GM12864 (cell line): ENCODE data around the gene STX1B.

Experiments
- DNase-seq: peaks from one replicate; pipeline ENCODE4 v3.0.0-alpha.2; 2011; ENCODE audit warnings: low read depth
- H3K4me3 ChIP-seq: 2 replicates; pipeline ENCODE4 v1.5.1; 2011; ENCODE audit warnings: mild to moderate bottlenecking, low read depth, low read length, control low read depth
- TF ChIP-seq, protein P1 (sequence below): IDR thresholded peaks from 2 replicates; pipeline ENCODE4 v1.5.1; 2011; ENCODE audit warnings: low read depth, mild to moderate bottlenecking, moderate library complexity, low read length, control low read depth, inconsistent platforms; ENCODE audit errors: missing control alignments

The STX1B gene

DNA sequence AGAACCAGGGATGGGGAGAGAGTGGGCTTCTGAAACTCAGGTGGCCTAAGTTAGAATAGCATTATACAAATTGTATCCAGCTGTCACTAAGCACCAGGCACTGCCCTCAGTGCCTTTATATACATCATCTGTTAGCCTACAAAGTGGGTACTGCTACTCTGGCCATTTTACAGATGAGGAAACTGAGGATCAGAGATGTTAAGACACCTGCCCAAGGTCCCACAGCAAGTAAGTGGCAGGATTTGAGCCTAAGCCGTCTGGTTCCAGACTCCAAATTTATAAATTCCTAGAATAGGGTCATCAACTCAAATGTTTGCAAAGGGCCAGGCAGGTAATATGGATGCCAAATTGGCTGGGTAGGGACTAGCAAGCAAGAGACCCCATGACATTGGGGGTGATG, 59.2 kb downstream of the STX1B start:
- H3K4me3 ChIP-seq, result no peak overlapping the region
- no peak for DNase-seq
- TF ChIP-seq, protein P1, sequence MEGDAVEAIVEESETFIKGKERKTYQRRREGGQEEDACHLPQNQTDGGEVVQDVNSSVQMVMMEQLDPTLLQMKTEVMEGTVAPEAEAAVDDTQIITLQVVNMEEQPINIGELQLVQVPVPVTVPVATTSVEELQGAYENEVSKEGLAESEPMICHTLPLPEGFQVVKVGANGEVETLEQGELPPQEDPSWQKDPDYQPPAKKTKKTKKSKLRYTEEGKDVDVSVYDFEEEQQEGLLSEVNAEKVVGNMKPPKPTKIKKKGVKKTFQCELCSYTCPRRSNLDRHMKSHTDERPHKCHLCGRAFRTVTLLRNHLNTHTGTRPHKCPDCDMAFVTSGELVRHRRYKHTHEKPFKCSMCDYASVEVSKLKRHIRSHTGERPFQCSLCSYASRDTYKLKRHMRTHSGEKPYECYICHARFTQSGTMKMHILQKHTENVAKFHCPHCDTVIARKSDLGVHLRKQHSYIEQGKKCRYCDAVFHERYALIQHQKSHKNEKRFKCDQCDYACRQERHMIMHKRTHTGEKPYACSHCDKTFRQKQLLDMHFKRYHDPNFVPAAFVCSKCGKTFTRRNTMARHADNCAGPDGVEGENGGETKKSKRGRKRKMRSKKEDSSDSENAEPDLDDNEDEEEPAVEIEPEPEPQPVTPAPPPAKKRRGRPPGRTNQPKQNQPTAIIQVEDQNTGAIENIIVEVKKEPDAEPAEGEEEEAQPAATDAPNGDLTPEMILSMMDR, result no peak

DNA sequence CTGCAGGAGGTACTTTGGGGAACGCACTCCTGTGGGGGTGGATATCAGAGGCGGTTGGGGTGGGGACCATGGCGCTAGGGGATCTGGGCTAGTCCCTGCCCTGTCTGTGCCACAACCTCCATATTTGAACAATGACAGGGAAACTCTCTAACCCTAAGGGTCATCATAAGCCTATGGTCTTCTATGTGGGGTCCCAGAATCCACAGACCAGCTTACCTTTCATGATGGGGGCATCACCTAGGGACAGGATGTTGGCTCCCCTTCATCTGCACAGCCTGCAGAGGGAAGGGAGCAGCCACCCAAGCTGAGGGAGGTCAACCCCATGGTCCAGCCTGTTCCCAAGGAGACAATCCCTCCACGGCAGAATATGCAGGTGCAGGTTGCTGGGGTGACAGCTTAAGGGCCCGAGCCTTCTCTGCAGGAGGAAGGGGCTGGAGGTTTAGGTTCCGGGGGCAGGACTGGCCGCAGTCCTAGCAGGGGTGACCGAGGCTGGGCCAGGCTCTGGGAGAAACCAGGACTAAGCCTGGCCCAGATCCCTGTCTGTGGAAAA, 59.8 kb downstream of the STX1B start:
- H3K4me3 ChIP-seq, result peak overlapping the region; percentile 84
- DNase-seq, result no peak
- TF ChIP-seq, protein P1, result no peak

DNA sequence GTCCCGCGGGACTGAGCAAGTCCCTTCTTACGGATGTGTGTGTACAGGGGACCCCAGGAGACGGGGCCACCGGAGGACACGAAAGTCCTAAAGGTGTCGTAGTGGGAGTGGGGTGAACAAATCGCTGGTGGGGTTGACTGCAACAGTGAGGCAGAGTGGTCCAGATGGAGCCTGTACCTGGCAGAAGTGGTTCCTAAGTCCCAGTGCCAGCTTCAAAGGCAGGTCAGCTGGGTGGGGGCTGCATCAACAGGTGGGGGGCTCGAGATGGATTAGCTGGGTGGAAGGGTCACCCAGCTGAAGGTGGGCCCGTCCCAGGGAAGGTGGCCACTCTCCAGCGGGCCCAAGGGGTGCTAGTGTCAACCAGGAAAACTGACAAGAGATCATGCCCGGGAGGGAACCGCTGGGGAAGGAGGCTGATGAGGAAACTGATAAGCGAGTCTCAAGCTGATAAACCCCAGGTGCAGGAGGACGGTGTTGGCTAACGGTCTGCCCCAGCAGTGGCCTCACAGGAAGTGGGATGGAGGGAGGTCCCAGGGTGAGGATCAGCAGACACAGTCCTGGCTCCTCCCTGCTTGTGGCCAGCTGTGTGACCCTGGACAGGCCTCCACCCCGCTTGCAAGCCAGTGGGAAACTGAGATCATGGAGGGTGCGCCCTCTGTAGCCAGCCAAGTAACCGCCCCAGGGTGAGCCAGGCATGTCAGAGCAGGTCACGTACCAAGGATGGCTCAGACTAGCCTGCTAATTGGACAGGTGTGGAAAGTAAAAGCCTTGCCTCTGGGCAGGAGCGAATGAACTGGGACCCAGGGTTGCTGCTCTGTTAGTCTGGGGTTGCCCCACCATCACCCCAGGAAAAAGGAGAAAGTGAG, 60.6 kb downstream of the STX1B start:
- TF ChIP-seq, protein P1, result peak; percentile 45
- peak overlapping the region; percentile 84 for H3K4me3 ChIP-seq
- no peak for DNase-seq

DNA sequence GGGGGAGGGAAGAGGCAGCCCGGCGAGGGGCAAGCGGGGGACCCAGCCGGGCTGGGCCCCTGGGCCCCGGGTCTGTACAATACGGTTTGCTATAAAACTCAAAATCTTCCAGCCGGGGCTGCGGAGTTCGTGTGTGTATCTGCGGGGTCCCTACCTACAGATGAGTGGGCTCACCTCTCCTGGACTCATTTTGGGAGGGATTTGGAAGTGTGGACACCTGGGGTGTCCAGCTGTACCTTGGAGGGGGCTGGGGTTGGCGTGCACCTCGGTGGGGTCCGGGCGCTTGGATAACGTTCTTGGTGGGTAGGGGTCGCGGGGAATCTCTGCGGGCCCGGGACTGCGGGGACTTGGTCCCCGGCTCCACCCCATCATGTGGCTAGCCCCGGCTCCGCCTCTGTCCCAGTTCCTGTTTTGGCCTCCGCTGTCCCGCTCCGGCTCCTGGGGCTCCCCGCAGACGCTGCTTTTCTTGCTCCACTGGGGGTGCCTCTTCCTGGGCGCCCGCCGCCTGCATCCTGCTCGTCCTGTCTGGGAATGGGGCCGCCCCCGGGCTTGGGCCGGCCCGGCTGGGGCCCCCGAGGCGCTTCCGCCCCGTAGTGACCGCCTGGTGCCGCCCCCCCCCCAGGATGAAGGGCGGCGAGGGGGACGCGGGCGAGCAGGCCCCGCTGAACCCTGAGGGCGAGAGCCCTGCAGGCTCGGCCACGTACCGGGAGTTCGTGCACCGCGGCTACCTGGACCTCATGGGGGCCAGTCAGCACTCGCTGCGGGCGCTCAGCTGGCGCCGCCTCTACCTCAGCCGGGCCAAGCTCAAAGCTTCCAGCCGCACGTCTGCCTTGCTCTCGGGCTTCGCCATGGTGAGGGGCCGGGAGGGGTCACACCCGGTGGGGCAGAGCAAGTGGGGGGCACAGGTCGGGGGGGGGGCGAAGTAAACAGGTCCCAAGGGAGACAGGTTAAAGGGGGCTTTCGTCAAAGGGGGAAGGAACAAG, 61.5 kb downstream of the STX1B start, which contains the start of gene ORAI3:
ORAI3 (plus strand) TSS at position 402 of the 983 bp plus-strand sequence; CDS start at position 624, 222 bp downstream.
- TF ChIP-seq, protein P1, result no peak
- DNase-seq, result no peak
- H3K4me3 ChIP-seq, result peak within 1 kb of the TSS; percentile 84

DNA sequence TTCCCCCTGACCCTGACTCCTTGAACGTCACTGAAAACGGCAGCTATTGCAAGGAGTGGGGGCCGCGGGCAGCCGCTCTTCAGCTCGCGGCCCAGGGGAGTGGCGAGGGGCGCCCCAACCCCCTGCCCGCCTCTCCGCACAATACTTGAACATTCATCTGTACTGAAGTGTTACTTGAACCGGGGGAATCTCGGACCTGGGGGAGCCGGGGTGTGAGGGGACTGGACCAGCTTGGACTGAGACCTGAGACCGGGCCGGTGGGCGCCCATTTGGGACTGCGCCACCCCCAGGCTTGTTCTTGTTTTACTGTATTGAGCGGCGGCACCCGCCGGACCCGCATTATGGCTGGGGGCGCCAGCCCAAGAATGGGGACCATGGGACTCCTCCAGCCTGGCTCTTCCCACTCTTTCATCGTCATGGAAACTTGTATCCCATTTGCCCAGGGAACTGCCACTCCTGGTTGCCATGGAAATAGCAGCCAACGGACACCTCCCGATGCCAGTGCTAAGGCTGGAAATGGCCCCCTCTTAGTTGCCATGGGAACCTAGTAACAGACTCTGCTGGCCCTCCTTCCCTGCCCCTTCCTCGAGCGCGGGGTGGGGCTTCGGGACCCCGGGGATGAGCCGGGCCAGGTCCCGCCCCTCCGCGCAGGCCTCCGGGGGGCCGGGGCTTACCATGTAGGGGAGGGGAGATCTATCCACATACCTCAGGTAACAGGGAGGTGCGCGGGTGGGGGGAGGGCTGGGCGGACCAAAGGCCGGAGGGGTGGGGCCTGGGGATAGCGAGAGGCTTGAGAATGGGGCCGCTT, 62.4 kb downstream of the STX1B start:
- TF ChIP-seq, protein P1, result no peak
- no peak for DNase-seq

DNA sequence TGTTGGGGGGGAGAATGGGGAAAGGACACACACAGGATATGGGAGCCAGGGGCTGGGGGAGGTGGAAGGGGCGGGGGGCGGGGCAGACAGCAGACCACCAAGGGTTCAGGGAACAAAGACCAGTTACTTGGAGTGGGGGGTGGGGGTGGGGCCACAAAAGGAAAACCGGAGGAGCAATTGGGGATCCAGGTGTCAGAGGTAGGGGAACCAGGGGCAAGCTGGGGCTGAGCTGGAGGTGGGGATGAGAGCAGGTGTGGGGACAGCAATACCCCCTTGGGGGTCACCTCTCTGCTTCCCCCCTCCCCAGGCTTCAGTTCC, 62.9 kb downstream of the STX1B start:
- TF ChIP-seq, protein P1, result no peak
- no peak overlapping the region for H3K4me3 ChIP-seq
- DNase-seq, result no peak

More for the DNA sequence above, 62.4 kb downstream of the STX1B start:
- H3K4me3 ChIP-seq, result peak overlapping the region; percentile 84
